H1 (cell line): ENCODE data around the gene AGBL5.

Experiments used
- ATF2 ChIP-seq: IDR thresholded peaks from 2 replicates; pipeline ENCODE4 v1.6.1; 2012; ENCODE audit warnings: low read length, inconsistent platforms
- ATF3 ChIP-seq: IDR thresholded peaks from 2 replicates; pipeline ENCODE4 v1.6.1; 2011; ENCODE audit warnings: low read depth, mild to moderate bottlenecking, low read length; ENCODE audit not compliant: insufficient read depth
- BRCA1 ChIP-seq: IDR thresholded peaks from 2 replicates; pipeline ENCODE4 v1.6.1; 2012; ENCODE audit warnings: low read depth, low read length, improper control_type of control experiment
- CTCF ChIP-seq, 3 experiments: IDR thresholded peaks; 1 replicate in 2 of 3; 2 replicates in 1 of 3; pipeline versions ENCODE4 v1.5.1 to v1.6.1; 2011; ENCODE audit warnings: low read length in 3 of 3, mild to moderate bottlenecking in 3 of 3, inconsistent platforms in 2 of 3, low read depth in 1 of 3, moderate library complexity in 1 of 3; ENCODE audit not compliant: insufficient read depth in 1 of 3; ENCODE audit errors: control extremely low read depth in 1 of 3
- EZH2 ChIP-seq: fragments of 200-600 bp; sonication (generic); IDR thresholded peaks from 2 replicates; pipeline ENCODE4 v1.7.1; 2012; ENCODE audit warnings: low read depth, mild to moderate bottlenecking, moderate library complexity, low read length, inconsistent platforms; ENCODE audit not compliant: severe bottlenecking
- HDAC6 ChIP-seq: IDR thresholded peaks from one replicate; pipeline ENCODE4 v1.7.1; 2012; ENCODE audit warnings: low read depth, mild to moderate bottlenecking, inconsistent platforms, low read length, moderate library complexity
- JUN ChIP-seq: IDR thresholded peaks from 2 replicates; pipeline ENCODE4 v1.6.1; 2011; ENCODE audit warnings: low read depth, mild to moderate bottlenecking, improper control_type of control experiment, low read length
- POLR2A ChIP-seq, 2 experiments: IDR thresholded peaks; 1 replicate in 1 of 2; 2 replicates in 1 of 2; pipeline ENCODE4 v1.6.1; 2011; ENCODE audit warnings: low read depth in 2 of 2, low read length in 2 of 2, mild to moderate bottlenecking in 2 of 2; ENCODE audit errors: control extremely low read depth in 1 of 2
- POU5F1 ChIP-seq: IDR thresholded peaks from 2 replicates; pipeline ENCODE4 v1.6.1; 2011; ENCODE audit warnings: low read depth, mild to moderate bottlenecking, low read length, moderate library complexity
- SP1 ChIP-seq: IDR thresholded peaks from 2 replicates; pipeline ENCODE4 v1.6.1; 2011; ENCODE audit warnings: low read depth, low read length
- SP2 ChIP-seq: IDR thresholded peaks from 2 replicates; pipeline ENCODE4 v1.6.1; 2012; ENCODE audit warnings: mild to moderate bottlenecking, low read length, inconsistent platforms
- TAF1 ChIP-seq: IDR thresholded peaks from 2 replicates; pipeline ENCODE4 v1.6.1; 2011; ENCODE audit warnings: mild to moderate bottlenecking, low read depth, low read length
- YY1 ChIP-seq: IDR thresholded peaks from 2 replicates; pipeline ENCODE4 v1.6.1; 2011; ENCODE audit warnings: low read depth, mild to moderate bottlenecking, low read length

GRCh38 chr2:27072920-27073319 is 21.5 kb downstream of the AGBL5 start:
- no peak for TF ChIP-seq ATF3
- TF ChIP-seq ATF2 = no peak
- TF ChIP-seq SP2 = no peak
- TF ChIP-seq CTCF (IDR thresholded peaks at IDR 0.05; ENCODE audit: control extremely low read depth in 1 of 3, insufficient read depth in 1 of 3, low read depth in 1 of 3, low read length in 3 of 3) = no peak
- TF ChIP-seq BRCA1 = no peak
- TF ChIP-seq HDAC6 = no peak
- TF ChIP-seq POLR2A (IDR thresholded peaks at IDR 0.05; ENCODE audit: control extremely low read depth in 1 of 2, low read depth in 2 of 2, low read length in 2 of 2) = no peak
- no peak for TF ChIP-seq EZH2
- no peak for TF ChIP-seq SP1
- no peak for TF ChIP-seq POU5F1
- TF ChIP-seq JUN = no peak
- no peak for TF ChIP-seq YY1
- no peak for TF ChIP-seq TAF1
